ENCODE data around the gene LANCL3. TPM values are rescaled to one million over a fixed set of nuclear protein-coding genes. Genes with fewer than 3 reads are reported as not detected.

The LANCL3 gene
- total RNA-seq, 1 donor from 2014 or later, result 0.12 TPM

GRCh38 chrX:37653397-37654085, 82.1 kb downstream of the LANCL3 start:
- no peak for DNase-seq (ENCODE audit: low read depth)
- TF ChIP-seq CTCF (conservative IDR thresholded peaks at IDR 0.05; ENCODE audit: low read depth, low read length), result no peak
- no peak overlapping the region for H3K4me3 ChIP-seq (ENCODE audit: low read depth, low read length)

- no peak for DNase-seq (ENCODE audit: low read depth)
- no peak overlapping the region for H3K4me3 ChIP-seq (ENCODE audit: low read depth, low read length)
- TF ChIP-seq CTCF (conservative IDR thresholded peaks at IDR 0.05; ENCODE audit: low read depth, low read length), result no peak
These were observed 87.0 kb downstream of the LANCL3 start for GRCh38 chrX:37658343-37659030.

GRCh38 chrX:37659047-37659446, 87.6 kb downstream of the LANCL3 start:
- DNase-seq (ENCODE audit: low read depth), result no peak
- no peak for TF ChIP-seq CTCF (conservative IDR thresholded peaks at IDR 0.05; ENCODE audit: low read depth, low read length)
- H3K4me3 ChIP-seq (ENCODE audit: low read depth, low read length), result no peak overlapping the region

GRCh38 chrX:37662181-37662580, 90.7 kb downstream of the LANCL3 start:
- H3K4me3 ChIP-seq (ENCODE audit: low read depth, low read length), result no peak overlapping the region
- TF ChIP-seq CTCF (conservative IDR thresholded peaks at IDR 0.05; ENCODE audit: low read depth, low read length), result no peak
- no peak for DNase-seq (ENCODE audit: low read depth)

GRCh38 chrX:37666516-37666915, 95.1 kb downstream of the LANCL3 start:
- no peak overlapping the region for H3K4me3 ChIP-seq (ENCODE audit: low read depth, low read length)
- TF ChIP-seq CTCF (conservative IDR thresholded peaks at IDR 0.05; ENCODE audit: low read depth, low read length), result no peak
- DNase-seq (ENCODE audit: low read depth), result no peak

GRCh38 chrX:37667141-37667540, 95.7 kb downstream of the LANCL3 start:
- no peak overlapping the region for H3K4me3 ChIP-seq (ENCODE audit: low read depth, low read length)
- TF ChIP-seq CTCF (conservative IDR thresholded peaks at IDR 0.05; ENCODE audit: low read depth, low read length), result no peak
- no peak for DNase-seq (ENCODE audit: low read depth)

GRCh38 chrX:37672563-37672962, 101.1 kb downstream of the LANCL3 start:
- no peak for DNase-seq (ENCODE audit: low read depth)
- H3K4me3 ChIP-seq (ENCODE audit: low read depth, low read length), result no peak overlapping the region
- TF ChIP-seq CTCF (conservative IDR thresholded peaks at IDR 0.05; ENCODE audit: low read depth, low read length), result no peak

All from epithelial cell of proximal tubule (primary cell).